NCI-H1930 (cell line): ENCODE measurements around the gene UGT1A4.

ENCODE experiments used
- DNase-seq, 2 experiments: peaks; one replicate each; lab custom pipeline; 2025; lab: John Stamatoyannopoulos, UW

UGT1A4 gene

DNA sequence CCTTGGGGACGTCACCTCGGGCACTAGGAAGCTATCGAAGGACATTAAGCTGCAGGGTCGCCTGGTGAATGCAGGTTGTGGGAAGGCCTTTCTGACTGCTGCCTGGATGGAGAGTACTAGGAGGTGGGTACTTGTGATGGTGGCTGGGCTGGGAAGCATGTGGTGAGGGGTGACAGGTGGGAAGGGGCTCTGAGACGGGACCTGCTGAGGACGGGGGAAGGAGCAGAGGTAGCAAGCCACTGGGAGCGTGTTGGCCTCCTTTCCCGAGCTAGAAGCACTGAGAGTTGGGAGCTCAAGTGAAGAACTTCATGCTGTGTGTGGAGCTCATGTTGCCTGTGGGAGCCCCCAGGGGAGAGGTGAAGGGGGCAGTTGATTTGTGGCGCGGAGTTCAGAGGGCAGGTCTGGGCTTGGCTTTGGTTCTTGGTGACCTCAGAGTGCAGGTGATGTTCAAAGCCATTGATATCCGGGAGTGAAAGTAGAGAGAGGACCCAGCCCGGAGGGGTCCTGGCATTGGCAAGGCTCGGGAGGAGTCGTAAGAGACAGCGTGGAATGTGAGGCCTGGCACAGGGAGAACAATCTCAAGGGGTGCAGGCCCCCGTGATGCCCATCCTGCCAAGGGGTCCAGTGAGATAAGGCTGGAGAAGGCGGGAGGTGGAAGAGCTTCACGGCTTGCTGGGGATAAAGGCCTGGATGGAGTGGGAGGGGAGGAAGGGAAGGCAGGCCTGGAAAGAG is 72.8 kb downstream of the UGT1A4 start:
- no peak for DNase-seq

DNA sequence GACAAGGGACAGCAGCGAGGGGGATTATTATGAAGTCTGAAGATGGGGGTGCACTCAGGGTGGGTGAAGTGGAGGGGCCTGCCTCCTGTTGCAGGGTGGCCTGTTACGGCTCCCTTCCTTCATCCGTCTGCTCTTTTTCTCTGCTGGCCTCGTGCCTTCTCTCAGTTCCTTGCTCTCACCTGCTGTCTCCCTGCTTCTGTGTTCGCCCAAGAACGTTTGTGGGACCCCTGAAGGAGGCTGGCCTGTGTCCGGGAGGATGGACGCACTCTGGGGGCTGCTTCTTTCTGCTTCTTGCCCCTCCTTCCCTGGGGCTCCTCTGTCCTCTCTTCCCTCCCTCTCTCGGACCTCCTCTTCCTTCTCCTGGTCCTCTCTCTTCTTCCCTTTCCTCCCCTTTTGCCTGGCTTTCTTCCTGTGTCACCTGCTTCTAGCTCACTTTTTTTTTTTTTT is 73.4 kb downstream of the UGT1A4 start:
- no peak for DNase-seq

DNA sequence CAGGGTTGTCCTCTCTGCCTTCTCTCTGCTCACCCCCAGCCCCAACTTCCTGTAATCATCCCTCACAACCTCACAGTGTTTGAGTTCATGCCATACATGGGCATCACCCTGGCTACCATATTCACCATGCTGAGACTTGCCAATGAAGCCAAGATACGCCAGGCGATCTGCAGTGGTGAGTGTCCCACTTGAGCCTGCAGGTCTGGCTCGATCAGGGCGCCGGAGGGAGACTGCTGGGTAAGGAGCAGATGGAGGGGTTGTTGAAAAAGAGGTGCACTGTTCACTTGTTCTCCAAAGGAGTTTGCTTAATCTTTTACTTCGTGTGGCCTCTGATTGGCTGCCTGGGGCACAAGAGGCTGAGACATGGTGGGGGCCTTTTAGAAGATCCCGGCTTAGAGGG is 74.2 kb downstream of the UGT1A4 start:
- no peak for DNase-seq

DNA sequence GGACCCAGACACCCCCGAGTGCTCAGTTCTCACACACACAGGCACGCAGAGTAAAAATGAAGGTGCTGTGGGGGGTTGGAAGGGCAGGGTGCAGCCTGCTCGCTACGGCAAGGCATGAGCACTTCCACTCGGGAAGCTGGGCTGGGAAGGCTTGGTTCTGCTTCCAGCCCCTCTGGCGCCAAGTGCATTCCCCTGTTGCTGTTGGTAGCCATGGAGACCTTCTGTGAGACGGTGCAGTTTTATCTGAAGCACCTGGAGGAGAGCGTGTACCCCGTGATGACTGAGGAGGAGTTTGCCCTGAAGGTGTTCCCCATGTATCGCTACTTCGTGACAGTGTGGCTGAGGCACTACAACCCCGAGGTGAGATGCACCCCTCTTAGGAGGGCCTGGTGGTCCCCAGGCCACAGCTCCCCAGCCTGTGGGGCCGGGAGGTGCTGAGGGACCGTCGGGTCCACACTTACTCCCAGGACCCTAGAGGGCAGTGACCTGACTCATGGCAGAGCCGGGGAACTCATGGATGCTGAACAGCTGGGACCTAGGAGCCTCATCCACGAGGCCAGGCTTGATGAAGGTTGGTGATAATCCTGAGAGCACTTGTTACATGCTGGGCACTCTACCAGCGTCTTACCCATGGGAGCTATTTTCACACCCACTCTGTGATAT is 75.1 kb downstream of the UGT1A4 start:
- DNase-seq = no peak

DNA sequence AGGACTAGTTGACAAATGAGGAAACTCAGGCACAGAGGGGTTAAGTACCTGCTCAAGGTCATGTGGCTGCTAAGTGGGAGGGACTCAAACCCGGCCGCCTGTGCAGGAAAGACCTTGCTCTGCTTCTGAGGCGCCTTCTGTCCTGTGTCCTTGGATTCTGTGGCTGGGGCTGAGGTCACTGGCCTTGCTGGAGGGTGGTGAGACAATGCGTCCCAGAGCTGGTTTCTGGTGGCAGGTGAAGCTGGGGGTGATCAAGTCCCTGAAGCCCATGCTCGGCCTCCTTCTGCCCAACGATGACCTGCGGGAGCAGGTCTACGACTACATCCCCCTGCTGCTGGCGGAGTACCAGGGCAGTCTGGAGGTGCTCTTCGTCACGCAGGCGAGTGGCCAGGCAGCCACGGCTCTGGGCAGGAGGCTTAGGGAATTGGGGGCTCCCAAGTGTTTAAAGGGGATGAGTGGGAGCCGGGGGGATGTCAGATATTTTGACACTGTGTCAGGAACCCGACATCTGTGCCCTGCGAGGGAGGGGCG is 75.7 kb downstream of the UGT1A4 start:
- DNase-seq = no peak

DNA sequence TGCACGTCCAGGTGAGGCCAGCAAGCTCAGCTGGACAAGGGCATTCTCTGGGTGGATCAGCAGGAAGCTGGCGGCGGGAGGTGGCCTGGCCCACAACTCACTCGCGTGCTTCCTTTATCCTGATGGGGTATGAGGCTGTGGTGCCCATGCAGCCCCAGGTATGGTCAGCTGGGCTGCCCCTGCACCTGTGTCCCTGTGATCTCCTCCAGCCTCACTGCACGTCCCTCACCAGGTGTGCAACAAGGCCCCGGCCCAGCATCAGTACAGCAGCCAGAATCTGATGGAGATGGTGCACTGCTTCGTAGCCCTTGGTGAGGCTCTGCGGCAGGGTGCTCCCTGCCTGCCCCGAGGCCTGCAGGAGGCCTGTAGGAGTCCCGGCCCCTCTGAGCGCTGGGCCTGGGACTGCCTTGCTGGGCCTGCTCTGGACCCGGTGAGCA is 77.2 kb downstream of the UGT1A4 start:
- DNase-seq = no peak

DNA sequence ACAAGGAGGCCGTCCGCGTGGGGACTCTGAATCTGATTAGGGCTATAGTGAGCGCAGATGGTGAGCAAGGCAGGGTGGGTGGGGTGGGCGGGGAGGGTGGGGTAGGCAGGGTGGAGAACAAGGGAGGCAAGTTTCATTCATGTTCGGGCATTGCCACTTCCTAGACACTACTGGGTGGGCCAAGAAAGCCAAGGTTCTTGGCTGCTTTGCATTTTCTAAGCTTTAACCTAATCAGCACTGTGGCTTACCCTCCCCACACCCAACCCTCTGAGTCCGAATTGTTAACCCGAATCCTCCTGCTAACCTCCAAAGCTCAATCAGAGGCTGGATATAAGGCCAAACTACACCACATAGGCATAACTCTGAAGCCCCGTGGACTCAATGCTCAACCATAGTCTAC is 77.7 kb downstream of the UGT1A4 start:
- DNase-seq = no peak

DNA sequence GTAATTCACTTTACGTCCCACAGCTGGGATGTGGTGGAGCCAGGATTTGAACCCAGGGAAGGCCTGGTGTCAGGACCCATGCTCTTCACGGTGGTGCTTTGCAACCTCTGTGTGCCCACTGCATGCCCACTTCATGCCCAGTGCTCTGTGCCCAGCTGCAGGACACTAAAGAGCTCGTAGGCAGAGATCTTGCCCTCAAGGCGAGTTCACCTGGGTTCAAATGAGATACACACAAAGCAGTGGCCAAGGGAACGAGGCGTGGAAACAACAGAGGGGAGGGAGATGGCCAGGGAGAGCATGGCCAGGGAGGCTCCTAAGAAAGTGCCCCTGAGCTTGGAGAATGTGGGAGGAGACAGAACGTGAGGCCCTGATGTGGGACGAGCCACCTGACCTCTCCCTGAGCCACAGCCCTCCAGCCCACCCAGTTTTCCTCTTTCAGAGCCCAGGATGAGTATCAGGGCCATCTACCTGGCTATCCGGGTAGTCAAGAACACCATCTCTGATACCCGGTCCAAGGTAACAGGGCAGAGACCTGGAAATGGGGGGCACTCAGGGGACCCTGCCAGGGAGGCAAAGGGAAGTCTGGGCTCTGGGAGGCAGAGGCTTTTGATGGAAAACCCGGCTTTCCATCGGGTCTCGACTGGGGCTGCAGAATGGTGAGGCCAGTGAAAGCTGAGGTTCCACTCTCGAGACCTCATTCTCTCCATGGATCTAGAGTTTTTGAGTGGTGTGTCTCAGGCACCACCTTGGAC is 80.0 kb downstream of the UGT1A4 start:
- no peak for DNase-seq

DNA sequence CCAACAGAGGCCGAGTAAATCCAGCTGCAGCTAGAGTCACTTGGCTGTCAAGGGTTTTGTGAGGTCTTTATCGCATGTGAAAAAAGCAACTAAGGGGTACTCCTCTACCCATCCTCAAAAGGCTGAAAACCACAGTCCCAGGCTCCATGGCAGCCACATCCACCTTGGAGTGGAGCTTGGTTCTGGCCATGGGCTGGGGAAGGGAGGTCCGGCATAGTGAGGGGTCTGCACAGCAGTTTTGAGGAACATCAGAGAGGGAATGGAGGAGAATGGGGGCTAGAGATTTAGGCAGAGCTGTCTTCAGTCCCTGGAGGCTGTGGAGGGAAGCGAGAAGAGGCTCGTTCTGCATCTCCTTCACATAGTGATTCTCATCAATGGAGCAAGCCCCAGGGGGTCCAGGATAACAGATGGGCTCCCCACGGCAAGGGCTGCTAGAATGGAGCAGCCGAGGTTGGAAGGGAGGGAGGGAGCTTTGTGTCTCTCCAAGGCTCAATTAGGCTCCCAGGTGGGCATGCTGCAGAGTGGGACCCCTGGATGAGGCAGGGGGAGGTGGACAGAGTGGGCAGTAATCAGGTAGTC is 80.6 kb downstream of the UGT1A4 start:
- no peak for DNase-seq

DNA sequence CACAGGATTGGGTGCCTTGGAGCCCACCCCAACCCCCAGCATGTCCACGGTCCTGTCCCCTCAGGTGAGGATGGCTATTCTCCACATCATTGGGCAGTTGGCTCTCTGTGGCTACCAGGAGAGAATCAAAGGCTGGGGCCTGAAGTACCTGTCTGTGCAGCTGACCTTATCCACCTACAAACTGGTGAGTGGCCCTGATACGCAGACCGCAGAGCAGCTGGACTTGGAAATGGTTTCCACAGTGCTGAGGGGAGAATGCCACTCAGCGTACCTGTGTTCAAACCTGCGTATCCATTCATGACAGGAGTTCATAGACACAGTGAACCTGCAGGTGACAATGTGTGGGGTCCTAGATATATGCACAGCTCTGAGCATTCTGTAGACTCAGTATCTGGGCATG is 81.2 kb downstream of the UGT1A4 start:
- no peak for DNase-seq

DNA sequence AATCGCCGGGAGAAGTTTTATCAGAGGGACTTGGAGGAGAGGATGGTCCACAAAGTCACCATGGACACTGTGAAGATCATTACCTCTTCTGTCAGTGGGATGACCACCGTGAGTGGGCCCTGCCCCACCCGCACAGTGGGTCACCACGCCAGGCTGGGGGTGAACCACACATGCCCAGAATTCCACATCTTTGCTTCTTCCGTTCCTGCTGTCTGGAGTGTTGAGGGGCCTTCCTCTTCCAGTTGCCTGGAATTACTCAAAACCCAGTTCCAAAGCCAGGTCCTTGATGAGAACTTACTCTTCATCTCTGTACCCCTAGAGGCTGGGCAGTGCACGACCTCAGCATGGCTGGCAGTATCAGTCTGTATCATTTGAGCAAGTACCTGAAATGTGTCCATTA is 81.7 kb downstream of the UGT1A4 start:
- DNase-seq = no peak

DNA sequence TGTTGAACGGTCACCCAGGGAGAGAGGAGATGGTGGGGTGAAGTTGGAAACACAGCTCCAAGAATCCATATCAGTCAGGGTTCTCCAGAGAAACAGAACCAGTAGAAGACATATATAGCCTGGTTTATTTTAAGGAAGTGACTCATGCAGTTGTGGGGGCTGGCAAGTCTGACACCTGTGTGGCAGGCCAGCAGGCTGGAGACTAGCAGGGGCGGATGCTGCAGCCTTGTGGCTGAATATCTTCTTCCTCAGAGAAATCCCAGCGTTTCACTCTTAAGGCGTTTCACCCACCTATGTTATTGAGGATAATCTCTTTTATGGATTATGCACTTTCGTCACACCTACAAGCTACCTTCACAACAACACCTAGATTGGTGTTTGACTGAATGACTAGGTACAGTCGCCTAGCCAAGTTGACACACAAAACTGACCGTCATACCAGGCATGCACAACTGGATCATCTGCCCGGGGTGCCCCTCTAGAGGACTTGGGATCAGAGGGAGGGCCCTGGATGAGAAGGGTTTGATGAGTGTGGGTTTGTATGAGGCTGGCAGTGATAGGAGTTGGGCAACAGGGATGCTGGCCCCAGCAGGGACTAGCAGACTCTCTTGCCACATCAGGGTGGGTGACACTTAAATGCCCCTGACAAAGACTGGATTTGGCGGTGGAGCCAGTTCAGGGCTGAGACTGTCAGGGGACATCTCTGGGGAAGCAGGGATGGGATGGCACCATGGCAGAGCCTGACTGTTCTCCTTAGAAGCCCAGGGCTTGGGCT is 83.0 kb downstream of the UGT1A4 start:
- no peak for DNase-seq

DNA sequence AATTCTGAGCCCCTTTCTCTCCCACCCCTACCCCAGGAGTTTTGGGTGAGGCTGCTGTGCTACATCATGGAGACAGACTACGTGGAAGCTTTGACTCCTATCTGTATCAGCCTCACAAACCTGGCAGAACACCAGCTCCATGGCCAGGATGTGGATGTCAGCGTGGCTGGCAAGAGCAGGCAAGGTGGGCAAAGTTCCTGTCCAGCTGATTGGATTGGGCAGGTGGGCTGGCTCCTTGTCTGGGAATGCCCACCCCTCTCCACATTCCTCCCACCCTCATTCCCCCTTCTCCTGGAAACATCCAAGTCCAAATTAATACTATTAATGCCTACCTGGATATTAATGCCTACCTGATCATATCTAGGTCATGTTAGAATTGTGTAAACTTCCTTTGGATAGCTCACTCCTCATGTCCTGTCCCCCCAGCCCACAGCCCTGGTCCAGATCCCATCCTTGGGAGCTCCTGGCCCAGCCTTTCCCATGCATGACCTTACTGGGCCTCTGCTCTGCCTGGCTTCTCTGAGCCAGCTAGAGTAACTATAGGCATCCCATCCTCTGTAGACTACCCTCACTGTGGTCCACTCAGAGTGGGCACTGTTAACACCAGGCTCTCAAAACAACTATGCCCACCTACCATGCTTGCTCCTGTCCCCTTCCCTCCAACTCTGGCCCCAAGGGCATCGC is 83.7 kb downstream of the UGT1A4 start:
- DNase-seq = no peak

DNA sequence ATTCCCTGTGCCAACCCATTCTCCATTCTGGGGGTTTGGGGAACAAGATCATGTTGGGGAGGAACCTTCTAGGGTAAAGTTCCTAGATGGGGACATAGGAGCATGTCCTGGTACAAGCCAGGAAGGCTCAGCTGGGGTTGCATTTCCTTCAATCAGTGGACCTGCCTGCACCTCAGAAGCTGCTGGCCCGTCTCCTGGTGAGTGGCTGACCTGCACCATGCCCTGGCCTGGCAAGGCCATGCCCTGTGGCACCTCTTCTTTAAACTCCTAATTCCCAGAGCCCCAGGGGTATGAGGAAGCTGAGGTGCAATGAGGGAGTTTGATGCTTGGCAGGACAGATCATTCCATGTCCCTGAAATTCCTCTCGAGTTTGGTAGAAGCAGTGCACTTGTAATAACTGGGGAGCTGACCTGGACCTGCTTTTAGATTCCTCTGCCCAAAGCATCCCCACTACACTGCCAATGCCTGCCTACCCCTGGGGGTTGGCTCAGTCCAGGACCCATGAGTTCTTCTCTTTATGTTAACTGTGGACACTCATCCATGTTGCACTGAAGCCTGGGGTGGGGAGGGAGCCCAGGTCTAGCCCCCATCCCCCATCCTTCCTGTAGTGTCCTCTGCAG is 84.9 kb downstream of the UGT1A4 start:
- DNase-seq = no peak

DNA sequence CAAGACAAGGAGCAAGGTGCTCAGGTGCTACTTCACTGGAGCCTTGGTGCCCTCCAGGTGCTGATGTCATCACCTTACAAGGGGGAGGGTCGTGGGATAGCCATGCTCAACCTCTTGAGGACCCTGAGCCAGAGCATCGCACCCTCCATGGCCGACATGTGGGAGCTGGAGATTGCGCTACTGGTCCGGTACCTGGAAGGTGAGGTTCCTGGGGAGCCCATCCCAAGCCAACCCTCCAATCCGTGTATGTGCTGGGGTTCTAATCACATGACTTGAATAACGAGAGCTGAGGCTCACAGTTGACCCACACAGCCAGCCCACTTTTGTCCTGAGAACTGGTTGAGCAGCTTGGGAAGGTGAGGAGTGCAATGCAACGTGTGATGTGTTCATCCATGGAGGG is 85.5 kb downstream of the UGT1A4 start:
- no peak for DNase-seq

DNA sequence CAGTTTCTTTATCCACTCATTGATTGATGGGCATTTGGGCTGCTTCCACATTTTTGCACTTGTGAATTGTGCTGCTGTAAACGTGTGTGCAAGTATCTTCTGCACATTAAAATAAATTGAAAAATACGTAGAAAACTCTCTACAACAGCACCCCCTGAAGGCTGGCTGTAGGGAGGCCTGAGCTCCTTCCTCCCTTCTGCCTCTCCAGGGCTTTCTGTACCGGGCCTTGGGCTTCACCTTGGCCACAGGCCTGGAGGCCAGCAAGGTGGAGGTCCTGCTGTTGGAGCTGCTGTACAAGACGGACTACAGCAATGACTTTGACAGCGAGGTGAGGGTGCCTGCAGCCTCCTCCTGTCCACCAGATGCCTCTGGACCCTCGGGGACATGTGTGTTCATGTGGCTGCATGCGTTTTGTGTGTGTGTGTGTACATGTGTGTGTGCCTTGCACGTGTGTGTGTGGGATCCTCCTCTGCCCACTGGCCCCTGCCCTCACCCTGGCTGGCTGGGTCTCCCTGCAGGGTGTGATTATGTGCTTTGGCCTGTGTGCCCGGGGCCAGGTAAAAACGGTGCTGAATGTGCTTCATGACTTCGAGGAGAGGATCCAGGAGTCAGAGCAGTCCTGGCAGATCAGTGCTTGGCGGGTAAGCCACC is 88.8 kb downstream of the UGT1A4 start:
- DNase-seq = no peak

DNA sequence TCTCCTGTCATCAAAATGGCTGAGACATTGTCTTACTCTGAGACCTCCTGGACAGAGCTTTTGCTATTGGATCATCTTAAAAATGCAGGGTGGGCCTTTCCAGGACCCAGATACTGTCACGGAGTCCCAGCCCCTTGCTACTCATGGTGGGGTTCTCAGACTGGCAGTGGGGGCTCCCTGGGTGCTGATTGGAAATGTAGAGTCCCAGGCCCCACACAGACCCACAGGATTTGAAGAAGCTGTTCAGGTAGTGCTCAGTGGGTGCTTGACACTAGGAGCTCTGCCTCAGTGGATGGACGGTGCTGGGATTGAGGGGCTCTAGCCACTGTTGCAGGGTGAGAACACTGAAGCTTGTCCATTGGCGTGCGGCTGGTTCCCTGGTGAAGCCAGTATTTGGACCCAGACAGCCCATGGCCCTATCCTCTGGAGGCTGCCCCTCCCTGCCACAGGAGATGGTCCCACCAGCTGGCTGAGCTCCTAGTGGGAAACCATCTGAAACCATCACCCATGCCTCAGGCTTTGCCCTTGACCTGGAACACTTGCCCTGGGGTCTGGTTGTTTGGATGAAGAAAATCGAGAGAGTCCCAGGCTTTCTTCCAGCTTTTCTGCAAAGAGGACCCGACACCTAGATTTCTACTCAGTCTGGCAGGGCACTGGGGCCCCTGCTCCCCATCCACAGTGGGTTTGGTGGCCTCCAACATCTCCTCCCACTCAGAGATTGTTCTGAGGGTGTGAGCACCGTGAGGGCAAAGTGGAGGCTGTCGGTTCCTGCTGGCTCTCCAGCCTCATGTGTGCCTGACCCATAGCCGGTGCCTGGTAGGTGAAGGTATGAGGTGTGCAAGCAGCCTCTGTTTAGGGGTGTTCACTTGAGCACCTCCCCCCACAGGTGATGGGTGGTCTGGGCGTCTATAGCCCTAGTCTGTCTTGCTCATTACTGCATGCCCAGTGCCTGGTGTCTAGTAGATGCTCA is 89.7 kb downstream of the UGT1A4 start:
- no peak for DNase-seq

DNA sequence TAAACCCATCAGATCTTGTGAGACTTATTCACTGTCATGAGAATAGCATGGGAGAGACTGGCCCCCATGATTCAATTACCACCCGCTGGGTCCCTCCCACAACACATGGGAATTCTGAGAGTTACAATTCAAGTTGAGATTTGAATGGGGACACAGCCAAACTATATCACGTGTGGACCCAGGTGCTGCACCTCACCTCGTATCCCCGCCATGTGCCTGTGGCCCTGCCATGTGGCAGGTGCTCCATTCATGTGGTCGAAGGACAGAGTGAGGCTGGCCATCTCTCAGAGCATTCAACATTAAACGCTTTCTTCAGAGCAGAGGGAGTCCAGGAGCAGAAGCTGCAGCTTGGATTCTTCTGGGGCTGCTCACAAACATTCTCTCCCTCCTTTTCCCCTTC is 91.8 kb downstream of the UGT1A4 start:
- no peak for DNase-seq

DNA sequence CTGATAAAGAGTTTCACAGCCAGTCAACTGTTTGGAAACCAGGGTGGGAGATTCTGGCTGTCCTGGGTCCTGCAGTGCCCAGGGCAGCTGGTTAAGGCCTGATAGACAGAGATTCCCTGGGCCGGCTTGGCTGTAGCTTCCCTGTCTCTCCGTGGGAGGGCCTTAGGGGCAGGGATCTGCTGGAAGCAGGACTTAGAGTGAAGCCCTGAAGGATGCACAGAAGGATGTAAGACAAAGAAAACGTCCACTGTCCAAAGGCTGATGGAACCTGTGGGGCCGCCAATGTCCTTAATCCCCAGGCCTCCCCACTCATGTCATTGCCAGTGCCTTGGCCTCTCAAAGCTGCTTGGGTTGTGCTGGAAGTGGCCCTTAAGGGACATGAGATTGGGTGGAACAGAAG is 92.6 kb downstream of the UGT1A4 start:
- DNase-seq = no peak
